HG02840 (cell line): ENCODE results near the gene FKBP1A.
"Not testable (repeated sequence)": the region's sequence is repeated elsewhere in the genome, so short reads cannot be mapped to it uniquely, and the experiment has no call there.

Experiments
- ATAC-seq: cut with Tn5 transposase; IDR thresholded peaks from one replicate; pipeline ENCODE4 v1.9.1; 2021; ENCODE audit warnings: mild to moderate bottlenecking, moderate library complexity, moderate number of reproducible peaks; ENCODE audit not compliant: unreplicated experiment, low FRiP score

Gene FKBP1A

GRCh38 chr20:1369970-1370369 lies 22.9 kb downstream of the FKBP1A start:
- ATAC-seq: no peak

- no peak for ATAC-seq
These were observed 24.2 kb downstream of the FKBP1A start for GRCh38 chr20:1368448-1369199.

GRCh38 chr20:1367479-1367878 lies 25.4 kb downstream of the FKBP1A start:
- ATAC-seq: no peak

- no peak for ATAC-seq
These were observed 28.7 kb downstream of the FKBP1A start for GRCh38 chr20:1364106-1364505.

- ATAC-seq: no peak
These were observed 29.3 kb downstream of the FKBP1A start for GRCh38 chr20:1363522-1363921.

- ATAC-seq: no peak
These were observed 30.4 kb downstream of the FKBP1A start for GRCh38 chr20:1362484-1362883.

GRCh38 chr20:1360094-1360846 lies 32.6 kb downstream of the FKBP1A start:
- no peak for ATAC-seq

GRCh38 chr20:1357921-1358671 lies 34.8 kb downstream of the FKBP1A start:
- no peak for ATAC-seq

- no peak for ATAC-seq
These were observed 38.9 kb downstream of the FKBP1A start for GRCh38 chr20:1353956-1354355.

- ATAC-seq: no peak
These were observed 46.4 kb downstream of the FKBP1A start for GRCh38 chr20:1346315-1346969.

GRCh38 chr20:1345756-1346093 lies 47.1 kb downstream of the FKBP1A start:
- ATAC-seq: no peak

- ATAC-seq: no peak
These were observed 47.7 kb downstream of the FKBP1A start for GRCh38 chr20:1345030-1345755.

GRCh38 chr20:1343446-1344124 lies 49.3 kb downstream of the FKBP1A start:
- ATAC-seq: not testable (repeated sequence)

- ATAC-seq: no peak
These were observed 51.1 kb downstream of the FKBP1A start for GRCh38 chr20:1341561-1342265.

- ATAC-seq: no peak
These were observed 54.1 kb downstream of the FKBP1A start for GRCh38 chr20:1338801-1339200.

- ATAC-seq: no peak
These were observed 54.8 kb downstream of the FKBP1A start for GRCh38 chr20:1338096-1338495.

GRCh38 chr20:1337441-1337840 lies 55.4 kb downstream of the FKBP1A start:
- ATAC-seq: no peak

- no peak for ATAC-seq
These were observed 56.0 kb downstream of the FKBP1A start for GRCh38 chr20:1336699-1337367.
